LNCaP clone FGC (cell line): ENCODE results near the gene PKP2.

ENCODE experiments used
- DNase-seq: peaks from one replicate; pipeline ENCODE4 v3.0.0-alpha.2; 2011; ENCODE audit warnings: low read depth
- H3K4me3 ChIP-seq: 2 replicates; pipeline ENCODE4 v1.5.1; 2011; ENCODE audit warnings: mild to moderate bottlenecking, low read depth, low read length, control low read depth
- TF ChIP-seq, protein P1 (sequence below): IDR thresholded peaks from 2 replicates; pipeline ENCODE4 v1.5.1; 2012; ENCODE audit warnings: mild to moderate bottlenecking; ENCODE audit not compliant: control insufficient read depth, insufficient read depth; ENCODE audit errors: extremely low read depth

PKP2 gene

DNA sequence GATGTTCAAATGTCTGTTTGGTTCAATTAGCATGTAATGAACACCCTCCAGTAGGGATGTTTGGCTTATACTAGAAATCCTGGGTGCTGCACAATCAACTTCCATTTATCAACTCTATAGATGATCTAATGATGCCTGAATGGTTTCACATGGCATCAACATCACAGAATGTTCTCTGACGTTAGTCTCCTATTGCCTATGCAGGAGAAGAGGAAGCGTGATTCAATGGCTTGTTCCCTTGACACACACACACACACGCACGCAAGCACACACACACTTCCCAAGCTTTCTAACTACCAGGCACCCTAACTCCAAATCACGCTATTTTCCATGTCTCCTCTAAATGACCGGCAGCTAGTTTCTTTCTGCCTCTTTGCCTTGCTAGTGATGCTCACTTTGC is 49.3 kb downstream of the PKP2 start:
- no peak for DNase-seq
- TF ChIP-seq, protein P1, sequence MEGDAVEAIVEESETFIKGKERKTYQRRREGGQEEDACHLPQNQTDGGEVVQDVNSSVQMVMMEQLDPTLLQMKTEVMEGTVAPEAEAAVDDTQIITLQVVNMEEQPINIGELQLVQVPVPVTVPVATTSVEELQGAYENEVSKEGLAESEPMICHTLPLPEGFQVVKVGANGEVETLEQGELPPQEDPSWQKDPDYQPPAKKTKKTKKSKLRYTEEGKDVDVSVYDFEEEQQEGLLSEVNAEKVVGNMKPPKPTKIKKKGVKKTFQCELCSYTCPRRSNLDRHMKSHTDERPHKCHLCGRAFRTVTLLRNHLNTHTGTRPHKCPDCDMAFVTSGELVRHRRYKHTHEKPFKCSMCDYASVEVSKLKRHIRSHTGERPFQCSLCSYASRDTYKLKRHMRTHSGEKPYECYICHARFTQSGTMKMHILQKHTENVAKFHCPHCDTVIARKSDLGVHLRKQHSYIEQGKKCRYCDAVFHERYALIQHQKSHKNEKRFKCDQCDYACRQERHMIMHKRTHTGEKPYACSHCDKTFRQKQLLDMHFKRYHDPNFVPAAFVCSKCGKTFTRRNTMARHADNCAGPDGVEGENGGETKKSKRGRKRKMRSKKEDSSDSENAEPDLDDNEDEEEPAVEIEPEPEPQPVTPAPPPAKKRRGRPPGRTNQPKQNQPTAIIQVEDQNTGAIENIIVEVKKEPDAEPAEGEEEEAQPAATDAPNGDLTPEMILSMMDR, result no peak
- H3K4me3 ChIP-seq, result no peak overlapping the region

DNA sequence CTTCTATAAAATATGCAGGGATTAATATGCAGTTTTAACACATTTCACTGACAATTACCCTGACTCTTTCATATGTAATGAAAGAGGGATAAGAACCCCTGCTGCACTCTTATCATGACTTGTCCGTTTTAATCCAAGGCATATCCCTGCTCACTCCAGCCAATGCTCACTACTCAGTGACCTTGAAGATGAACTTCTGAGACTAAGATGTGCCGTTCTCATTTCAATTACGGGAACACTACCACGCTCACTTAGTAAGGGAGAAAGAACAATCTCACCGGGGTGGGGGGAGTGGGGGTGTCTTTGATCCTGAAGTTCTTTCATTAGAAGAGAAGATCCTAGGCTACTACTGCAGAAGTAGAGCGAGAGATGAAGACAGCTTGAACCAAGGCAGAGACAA is 50.5 kb downstream of the PKP2 start:
- DNase-seq, result no peak
- TF ChIP-seq, protein P1, result no peak
- H3K4me3 ChIP-seq, result no peak overlapping the region

DNA sequence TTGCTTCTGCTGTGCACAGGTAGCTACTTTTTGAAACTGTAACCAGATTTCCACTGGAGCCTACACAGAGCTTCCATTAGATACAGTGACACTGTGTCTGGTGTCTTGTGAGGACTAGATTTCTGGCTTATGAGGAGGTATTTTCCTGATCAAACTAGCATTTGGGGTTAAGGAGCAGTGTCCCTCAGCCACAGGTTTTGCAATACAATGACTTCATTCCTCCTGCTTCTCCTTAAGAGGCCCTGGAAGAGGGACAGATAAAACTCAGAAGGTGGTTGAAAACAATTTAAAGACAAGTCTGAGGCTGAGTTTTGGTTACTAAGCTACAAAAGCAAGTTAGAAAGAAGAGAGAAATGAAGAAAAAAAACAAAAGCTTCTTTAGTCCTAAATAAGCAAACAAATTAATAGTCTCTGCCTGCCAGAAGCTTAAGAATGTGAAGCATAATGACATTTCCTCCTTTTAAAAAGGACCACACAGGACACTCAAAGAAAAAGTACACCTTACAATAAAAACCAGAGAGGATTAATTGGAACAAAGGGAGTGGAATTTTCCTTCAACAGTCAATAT is 53.0 kb downstream of the PKP2 start:
- no peak for DNase-seq
- H3K4me3 ChIP-seq, result no peak overlapping the region
- TF ChIP-seq, protein P1, result no peak

DNA sequence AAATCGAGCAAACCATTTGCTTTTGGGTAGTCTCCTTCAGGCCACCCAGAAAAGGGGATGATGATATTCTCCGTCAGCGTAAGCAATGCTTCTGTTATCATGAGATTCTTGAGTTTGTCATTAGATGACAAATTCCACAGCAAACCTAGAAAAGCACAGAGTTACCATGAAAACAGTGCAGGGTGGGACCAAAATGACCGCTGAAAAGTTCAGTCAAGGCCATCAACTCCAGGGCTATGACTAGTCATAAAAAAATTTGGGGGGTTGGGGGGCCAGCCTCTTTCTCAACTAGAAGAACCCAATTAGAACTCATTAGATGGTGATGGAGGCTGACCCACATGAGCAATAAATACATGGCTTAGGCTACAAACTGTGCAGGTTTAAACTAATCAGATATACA is 55.5 kb downstream of the PKP2 start:
- TF ChIP-seq, protein P1, result no peak
- H3K4me3 ChIP-seq, result no peak overlapping the region
- no peak for DNase-seq

DNA sequence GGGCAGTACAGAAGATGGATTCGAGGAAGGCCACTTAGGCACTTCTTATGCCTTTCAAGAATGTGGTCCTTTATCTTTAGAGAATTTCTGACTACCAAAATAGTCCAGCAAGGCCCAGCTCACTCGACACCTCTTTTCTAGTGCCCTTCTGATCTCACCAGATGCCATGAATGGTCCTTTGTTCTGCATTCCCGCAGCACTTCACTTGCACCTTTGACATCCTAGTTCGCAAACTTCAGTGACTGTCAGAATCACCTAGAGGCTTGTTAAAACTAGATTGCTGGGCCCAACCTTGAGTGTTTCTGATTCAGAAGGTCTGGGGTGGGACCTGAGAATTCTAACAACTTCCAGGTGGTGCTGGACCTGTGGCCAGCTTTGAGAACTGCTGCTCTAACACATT is 56.7 kb downstream of the PKP2 start:
- TF ChIP-seq, protein P1, result no peak
- no peak overlapping the region for H3K4me3 ChIP-seq
- no peak for DNase-seq

DNA sequence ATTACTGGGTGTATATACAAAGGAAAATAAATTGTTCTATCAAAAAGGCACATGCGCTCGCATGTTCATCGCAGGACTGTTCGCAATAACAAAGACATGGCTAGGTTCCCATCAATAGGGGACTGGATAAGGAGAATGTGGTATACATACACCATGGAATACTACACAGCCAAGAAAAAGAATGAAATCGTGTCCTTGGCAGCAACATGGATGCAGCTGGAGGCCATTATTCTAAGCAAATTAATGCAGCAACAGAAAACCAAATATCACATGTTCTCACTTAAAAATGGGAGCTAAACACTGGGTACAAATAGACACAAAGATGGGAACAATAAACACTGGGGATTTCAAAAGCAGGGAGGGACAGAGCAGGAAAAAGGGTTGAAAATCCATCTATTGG is 58.6 kb downstream of the PKP2 start:
- H3K4me3 ChIP-seq, result no peak overlapping the region
- TF ChIP-seq, protein P1, result no peak
- no peak for DNase-seq

DNA sequence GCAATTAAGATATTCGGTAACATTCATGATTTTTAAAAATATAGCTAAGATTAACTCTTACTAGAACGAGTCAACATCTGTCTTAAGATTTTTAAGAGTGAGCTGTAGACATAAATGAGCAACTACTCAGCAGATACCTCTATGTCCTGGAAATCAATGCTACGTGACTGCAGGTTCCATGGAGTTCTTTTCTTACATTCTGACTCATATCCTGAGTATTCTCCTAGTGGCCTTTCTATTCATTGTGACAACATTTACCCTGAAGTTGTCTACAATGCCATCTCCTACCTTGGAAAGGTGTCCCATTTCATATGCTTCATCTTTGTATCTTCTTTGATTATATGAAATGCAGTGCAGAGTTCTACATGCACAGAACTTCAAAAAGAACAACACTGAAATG is 59.9 kb downstream of the PKP2 start:
- DNase-seq, result no peak
- H3K4me3 ChIP-seq, result no peak overlapping the region
- TF ChIP-seq, protein P1, result no peak
